ENCODE data around the gene JADE1. TPM values are rescaled to one million over a fixed set of nuclear protein-coding genes. Genes with fewer than 3 reads are reported as not detected.

The JADE1 gene
- total RNA-seq, 1 experiment from 2014 or later: 31.5 TPM

DNA sequence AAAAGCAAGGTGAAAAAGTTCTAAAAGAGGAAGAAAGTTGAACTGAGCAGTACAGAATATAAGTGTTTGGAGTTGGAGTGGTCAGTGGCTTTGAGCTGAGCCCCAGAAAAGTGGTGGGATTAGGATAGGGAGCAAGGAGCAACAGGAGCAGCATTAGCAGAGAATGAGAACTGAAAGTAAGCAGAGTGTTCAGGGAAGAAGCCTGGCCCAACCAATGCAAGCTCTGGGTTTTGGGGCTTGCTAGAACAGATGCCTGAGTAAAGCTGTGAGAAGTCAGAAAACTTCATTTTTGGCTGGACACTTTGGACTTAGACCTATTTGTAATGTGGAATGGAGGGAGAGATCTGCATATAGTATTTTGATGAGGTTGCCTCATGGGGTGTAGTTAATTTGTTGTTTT lies 17.8 kb downstream of the JADE1 start:
- Histone ChIP-seq H3K4me1 (ENCODE audit: low read length) (peaks cover 82% of the 10 kb centered on the region), H3K4me2 (ENCODE audit: low read depth, low read length, poor library complexity, severe bottlenecking) (no peak overlapping the region), H4K20me1 (ENCODE audit: insufficient read depth, low read depth, low read length) (peaks cover 39% of the 10 kb centered on the region)

DNA sequence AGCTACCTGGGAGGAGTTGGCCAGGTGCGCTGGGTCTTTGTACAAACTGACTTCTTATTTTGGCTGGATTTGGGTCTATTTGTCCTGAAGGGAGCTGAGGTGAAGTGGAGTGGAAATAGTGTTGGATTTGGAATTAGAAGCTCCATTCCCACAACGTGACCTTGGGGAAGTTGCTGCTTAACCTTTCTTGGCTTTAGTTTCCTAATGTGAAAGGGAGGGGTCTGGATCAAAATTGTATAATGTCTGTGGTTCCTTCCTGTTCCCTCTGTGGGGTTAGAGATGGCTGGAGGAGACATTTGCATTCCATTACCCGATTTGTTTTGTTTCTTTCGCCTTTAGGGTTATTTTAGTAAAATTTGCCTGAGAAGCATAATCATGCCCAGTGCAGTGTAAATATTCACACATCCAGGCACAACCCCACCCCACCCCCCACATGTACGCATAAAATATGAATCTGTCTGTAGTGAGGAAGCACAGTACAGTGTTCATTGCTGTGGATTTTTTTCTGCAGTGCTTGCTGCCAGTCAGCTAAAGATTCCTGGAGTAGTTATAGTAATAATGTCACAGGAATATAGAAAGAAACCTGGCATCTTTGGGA lies 21.5 kb downstream of the JADE1 start:
- Histone ChIP-seq H3K27ac (ENCODE audit: low read length) (peak overlapping the region; percentile 19), H3K9me2 (replicated peaks; ENCODE audit: insufficient read depth, low read length) (no peaks in the 10 kb centered on the region), H3K4me3 (ENCODE audit: low read length) (no peak overlapping the region), H3K9ac (ENCODE audit: low read length) (no peak overlapping the region), H3K36me3 (ENCODE audit: insufficient read depth, low read length) (peaks cover 44% of the 10 kb centered on the region), H3K4me2 (ENCODE audit: low read depth, low read length, poor library complexity, severe bottlenecking) (peak overlapping the region; percentile 13), H3K27me3 (ENCODE audit: low read length) (no peaks in the 10 kb centered on the region), H3K9me3 (ENCODE audit: low read length) (no peaks in the 10 kb centered on the region), H3K79me2 (ENCODE audit: low read length) (peaks cover 100% of the 10 kb centered on the region), H3K4me1 (ENCODE audit: low read length) (peaks cover 66% of the 10 kb centered on the region), H2AFZ (ENCODE audit: low read length) (no peak overlapping the region), H4K20me1 (ENCODE audit: insufficient read depth, low read depth, low read length) (peaks cover 44% of the 10 kb centered on the region)
- no peak for DNase-seq

More for the DNA sequence above, 17.8 kb downstream of the JADE1 start:
- H3K27me3 ChIP-seq (ENCODE audit: low read length): no peaks in the 10 kb centered on the region
- no peaks in the 10 kb centered on the region for H3K9me2 ChIP-seq (replicated peaks; ENCODE audit: insufficient read depth, low read length)
- no peaks in the 10 kb centered on the region for H3K9me3 ChIP-seq (ENCODE audit: low read length)
- DNase-seq: no peak
- peaks cover 40% of the 10 kb centered on the region for H3K36me3 ChIP-seq (ENCODE audit: insufficient read depth, low read length)
- H3K27ac ChIP-seq (ENCODE audit: low read length): peak overlapping the region; percentile 17; the same call in 1 of the 2 replicates
- no peak overlapping the region for H2AFZ ChIP-seq (ENCODE audit: low read length)
- H3K79me2 ChIP-seq (ENCODE audit: low read length): peaks cover 100% of the 10 kb centered on the region
- H3K9ac ChIP-seq (ENCODE audit: low read length): no peak overlapping the region
- H3K4me3 ChIP-seq (ENCODE audit: low read length): no peak overlapping the region

DNA sequence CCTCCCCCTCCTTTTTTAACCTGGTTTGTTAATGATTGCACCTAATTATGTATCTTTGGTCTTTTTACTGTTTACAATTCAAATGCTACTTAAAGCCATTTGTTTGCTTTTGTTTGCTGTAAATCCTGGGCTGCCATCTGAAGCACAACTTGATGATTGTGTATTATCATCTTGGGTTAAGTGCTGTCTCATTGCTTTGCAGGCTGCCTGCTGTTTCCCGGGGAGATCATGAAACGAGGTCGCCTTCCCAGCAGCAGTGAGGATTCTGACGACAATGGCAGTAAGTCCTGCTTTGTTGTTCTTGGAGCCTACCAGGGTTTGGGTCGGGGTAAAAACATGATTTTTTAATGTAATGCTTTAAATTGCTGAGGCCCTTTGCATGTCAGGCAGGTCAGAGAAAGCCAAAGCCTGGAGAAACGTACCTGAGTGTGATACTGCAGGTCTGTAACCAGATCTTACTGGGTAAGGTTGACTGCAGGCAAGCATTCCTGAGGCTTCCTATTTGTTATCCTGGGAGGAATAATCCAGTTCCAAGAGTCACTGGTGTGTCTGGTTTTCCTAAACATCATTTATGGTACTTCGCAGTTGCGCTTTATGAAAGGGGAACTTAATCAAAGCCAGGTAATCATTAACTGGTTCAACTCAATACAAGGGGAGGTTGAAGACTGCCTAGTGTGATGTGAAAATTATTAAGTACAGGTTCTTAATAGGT lies 22.2 kb downstream of the JADE1 start:
- peaks cover 45% of the 10 kb centered on the region for H3K36me3 ChIP-seq (ENCODE audit: insufficient read depth, low read length)
- no peaks in the 10 kb centered on the region for H3K9me2 ChIP-seq (replicated peaks; ENCODE audit: insufficient read depth, low read length)
- H3K4me2 ChIP-seq (ENCODE audit: low read depth, low read length, poor library complexity, severe bottlenecking): no peak overlapping the region
- peaks cover 61% of the 10 kb centered on the region for H3K4me1 ChIP-seq (ENCODE audit: low read length)
- H4K20me1 ChIP-seq (ENCODE audit: insufficient read depth, low read depth, low read length): peaks cover 44% of the 10 kb centered on the region
- no peak for DNase-seq
- H3K27me3 ChIP-seq (ENCODE audit: low read length): no peaks in the 10 kb centered on the region
- H3K79me2 ChIP-seq (ENCODE audit: low read length): peaks cover 99% of the 10 kb centered on the region
- H3K27ac ChIP-seq (ENCODE audit: low read length): peak overlapping the region; percentile 19
- H3K9ac ChIP-seq (ENCODE audit: low read length): no peak overlapping the region
- H3K4me3 ChIP-seq (ENCODE audit: low read length): no peak overlapping the region
- H2AFZ ChIP-seq (ENCODE audit: low read length): no peak overlapping the region
- H3K9me3 ChIP-seq (ENCODE audit: low read length): no peaks in the 10 kb centered on the region

DNA sequence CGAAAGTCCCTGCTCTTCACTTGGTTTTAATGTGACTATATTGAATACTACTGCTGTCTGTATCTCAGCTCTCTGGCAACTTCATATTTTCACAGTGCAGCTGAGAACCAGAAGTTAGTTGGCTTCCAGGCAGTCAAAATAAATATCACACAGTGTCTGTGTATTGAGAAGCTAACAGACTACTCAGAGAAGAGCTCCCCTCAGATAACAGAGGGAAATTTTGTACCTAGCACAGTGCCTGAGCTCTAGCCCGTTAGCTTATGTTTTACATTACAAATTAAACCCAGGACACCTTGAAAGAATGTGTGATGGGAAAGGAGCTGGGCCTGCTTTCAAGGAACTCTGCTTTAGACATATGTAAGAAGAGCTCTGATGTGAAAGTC lies 22.7 kb downstream of the JADE1 start:
- no peak overlapping the region for H2AFZ ChIP-seq (ENCODE audit: low read length)
- peaks cover 61% of the 10 kb centered on the region for H3K4me1 ChIP-seq (ENCODE audit: low read length)
- no peak overlapping the region for H3K9ac ChIP-seq (ENCODE audit: low read length)
- DNase-seq: no peak
- H3K9me2 ChIP-seq (replicated peaks; ENCODE audit: insufficient read depth, low read length): no peaks in the 10 kb centered on the region
- H3K4me3 ChIP-seq (ENCODE audit: low read length): no peak overlapping the region
- no peak overlapping the region for H3K27ac ChIP-seq (ENCODE audit: low read length)
- H3K79me2 ChIP-seq (ENCODE audit: low read length): peaks cover 99% of the 10 kb centered on the region
- H4K20me1 ChIP-seq (ENCODE audit: insufficient read depth, low read depth, low read length): peaks cover 44% of the 10 kb centered on the region
- H3K4me2 ChIP-seq (ENCODE audit: low read depth, low read length, poor library complexity, severe bottlenecking): no peak overlapping the region
- no peaks in the 10 kb centered on the region for H3K27me3 ChIP-seq (ENCODE audit: low read length)
- no peaks in the 10 kb centered on the region for H3K9me3 ChIP-seq (ENCODE audit: low read length)
- peaks cover 50% of the 10 kb centered on the region for H3K36me3 ChIP-seq (ENCODE audit: insufficient read depth, low read length)

DNA sequence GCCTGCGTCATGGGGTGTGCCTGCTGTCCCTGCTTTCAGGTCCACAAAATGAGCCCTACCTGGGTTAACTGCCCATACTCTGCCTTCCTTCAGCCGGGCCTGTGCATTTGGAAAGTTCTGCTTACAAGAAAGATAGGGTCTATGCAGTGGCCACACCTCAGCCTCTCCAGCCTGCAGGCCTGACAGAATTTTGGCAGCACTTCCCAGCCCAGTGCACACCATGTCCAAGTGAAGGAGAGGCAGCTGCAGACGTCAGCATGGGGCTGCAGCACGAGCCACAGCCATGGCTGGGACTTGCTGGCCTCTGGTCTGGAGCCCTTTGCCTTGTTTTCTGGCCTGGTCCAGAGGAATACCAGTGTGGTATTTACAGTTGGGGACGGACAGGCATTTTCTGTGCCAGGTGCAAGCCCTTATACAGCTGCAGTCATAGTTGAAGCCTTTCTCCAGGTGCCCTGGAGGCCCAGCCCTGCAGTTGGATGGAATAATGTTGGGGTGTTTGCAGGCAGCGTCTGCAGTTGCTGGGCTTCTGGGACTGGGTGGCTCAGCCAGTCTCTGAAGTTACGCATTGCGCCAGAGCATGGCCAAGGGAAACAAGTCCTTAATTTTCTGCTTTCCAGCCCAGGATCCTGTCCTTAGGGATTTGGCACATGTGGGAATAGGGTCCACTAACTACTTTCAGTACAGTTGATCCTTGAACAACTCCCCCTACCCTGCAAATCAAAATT lies 26.2 kb downstream of the JADE1 start:
- Histone ChIP-seq H3K4me1 (ENCODE audit: low read length) (peaks cover 52% of the 10 kb centered on the region), H3K9ac (ENCODE audit: low read length) (no peak overlapping the region), H3K27me3 (ENCODE audit: low read length) (no peaks in the 10 kb centered on the region), H3K9me2 (replicated peaks; ENCODE audit: insufficient read depth, low read length) (no peaks in the 10 kb centered on the region), H3K27ac (ENCODE audit: low read length) (no peak overlapping the region), H3K36me3 (ENCODE audit: insufficient read depth, low read length) (peaks cover 63% of the 10 kb centered on the region), H3K4me3 (ENCODE audit: low read length) (no peak overlapping the region), H2AFZ (ENCODE audit: low read length) (no peak overlapping the region), H3K79me2 (ENCODE audit: low read length) (peaks cover 99% of the 10 kb centered on the region), H3K9me3 (ENCODE audit: low read length) (no peaks in the 10 kb centered on the region), H4K20me1 (ENCODE audit: insufficient read depth, low read depth, low read length) (peaks cover 44% of the 10 kb centered on the region), H3K4me2 (ENCODE audit: low read depth, low read length, poor library complexity, severe bottlenecking) (no peak overlapping the region)
- no peak for DNase-seq

DNA sequence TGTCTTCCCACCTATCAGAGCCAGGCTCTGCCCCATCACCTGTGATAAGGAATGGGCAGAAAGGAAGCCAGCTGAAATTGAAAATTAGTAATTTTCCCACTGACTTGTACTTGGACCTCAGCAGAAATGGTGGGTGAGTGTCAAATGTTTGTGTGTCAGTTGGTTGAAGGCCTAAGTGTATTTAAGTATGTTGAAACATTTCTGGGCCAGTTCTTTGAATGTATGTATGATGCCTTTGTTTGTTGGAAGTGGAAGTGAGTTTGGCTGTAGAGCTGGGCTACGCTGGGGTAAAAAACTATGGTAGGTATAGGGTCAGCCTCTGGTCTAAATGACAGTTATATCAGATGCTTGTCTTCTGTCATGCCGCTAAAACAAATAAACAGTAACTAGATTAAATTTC lies 27.7 kb downstream of the JADE1 start:
- no peak overlapping the region for H2AFZ ChIP-seq (ENCODE audit: low read length)
- peaks cover 61% of the 10 kb centered on the region for H3K36me3 ChIP-seq (ENCODE audit: insufficient read depth, low read length)
- H3K4me2 ChIP-seq (ENCODE audit: low read depth, low read length, poor library complexity, severe bottlenecking): no peak overlapping the region
- no peaks in the 10 kb centered on the region for H3K27me3 ChIP-seq (ENCODE audit: low read length)
- no peak overlapping the region for H3K9ac ChIP-seq (ENCODE audit: low read length)
- H3K9me3 ChIP-seq (ENCODE audit: low read length): no peaks in the 10 kb centered on the region
- DNase-seq: no peak
- H3K4me1 ChIP-seq (ENCODE audit: low read length): peaks cover 37% of the 10 kb centered on the region
- no peak overlapping the region for H3K4me3 ChIP-seq (ENCODE audit: low read length)
- H3K79me2 ChIP-seq (ENCODE audit: low read length): peaks cover 99% of the 10 kb centered on the region
- peaks cover 32% of the 10 kb centered on the region for H4K20me1 ChIP-seq (ENCODE audit: insufficient read depth, low read depth, low read length)
- H3K27ac ChIP-seq (ENCODE audit: low read length): no peak overlapping the region
- no peaks in the 10 kb centered on the region for H3K9me2 ChIP-seq (replicated peaks; ENCODE audit: insufficient read depth, low read length)

DNA sequence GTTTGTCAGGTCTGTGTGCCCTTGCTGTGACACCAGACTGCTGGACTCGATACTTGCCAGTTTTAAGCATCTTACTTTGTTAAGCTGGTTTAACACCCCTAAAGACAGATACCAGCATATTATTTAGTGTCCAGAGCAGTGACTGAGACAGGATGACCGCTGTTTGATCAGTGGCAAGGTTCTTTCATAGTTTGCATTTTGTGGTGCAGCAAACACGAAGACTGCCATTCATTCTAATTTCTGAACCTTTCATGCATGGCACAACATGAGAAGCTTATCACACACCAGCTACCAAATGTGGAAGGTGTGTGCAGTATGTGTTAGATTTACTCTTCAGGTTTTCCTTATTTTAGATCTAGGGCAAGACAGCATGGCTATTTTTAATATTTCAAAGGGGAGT lies 28.2 kb downstream of the JADE1 start:
- H3K4me3 ChIP-seq (ENCODE audit: low read length): no peak overlapping the region
- no peak overlapping the region for H3K27ac ChIP-seq (ENCODE audit: low read length)
- no peaks in the 10 kb centered on the region for H3K9me3 ChIP-seq (ENCODE audit: low read length)
- H4K20me1 ChIP-seq (ENCODE audit: insufficient read depth, low read depth, low read length): peaks cover 31% of the 10 kb centered on the region
- DNase-seq: no peak
- no peaks in the 10 kb centered on the region for H3K27me3 ChIP-seq (ENCODE audit: low read length)
- no peak overlapping the region for H3K9ac ChIP-seq (ENCODE audit: low read length)
- H3K36me3 ChIP-seq (ENCODE audit: insufficient read depth, low read length): peaks cover 61% of the 10 kb centered on the region
- no peaks in the 10 kb centered on the region for H3K9me2 ChIP-seq (replicated peaks; ENCODE audit: insufficient read depth, low read length)
- peaks cover 35% of the 10 kb centered on the region for H3K4me1 ChIP-seq (ENCODE audit: low read length)
- no peak overlapping the region for H2AFZ ChIP-seq (ENCODE audit: low read length)
- no peak overlapping the region for H3K4me2 ChIP-seq (ENCODE audit: low read depth, low read length, poor library complexity, severe bottlenecking)
- peaks cover 99% of the 10 kb centered on the region for H3K79me2 ChIP-seq (ENCODE audit: low read length)

DNA sequence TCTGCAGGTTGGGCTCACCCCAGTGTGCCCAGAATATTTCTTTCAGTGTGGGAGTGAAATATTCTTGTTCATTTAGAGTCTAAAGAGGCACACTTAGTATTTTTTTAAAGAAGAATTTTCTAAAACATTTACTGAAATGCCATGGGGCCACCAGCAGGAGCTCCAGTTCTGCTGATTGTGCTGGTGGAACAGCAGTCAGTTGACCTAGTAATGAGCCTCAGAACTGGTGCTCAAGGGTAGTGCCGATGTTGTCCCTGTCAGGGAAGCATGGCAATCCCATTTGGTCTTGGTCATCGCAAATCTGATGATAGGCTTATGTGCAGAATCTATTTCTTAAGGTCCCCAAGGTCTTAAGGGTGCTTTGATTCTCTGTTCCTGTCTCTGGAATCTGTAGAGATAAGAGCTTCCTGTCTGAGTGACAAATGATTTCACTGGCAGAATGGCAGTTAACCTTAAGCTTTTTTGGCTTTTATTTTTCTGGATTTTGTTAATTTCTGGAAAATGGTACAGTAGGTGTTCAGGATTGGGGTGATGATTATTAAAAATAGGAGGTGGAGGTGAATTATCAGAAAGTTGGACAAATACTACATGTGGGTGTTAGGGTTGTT lies 31.3 kb downstream of the JADE1 start:
- Histone ChIP-seq H3K9ac (ENCODE audit: low read length) (no peak overlapping the region), H3K9me2 (replicated peaks; ENCODE audit: insufficient read depth, low read length) (no peaks in the 10 kb centered on the region), H3K27ac (ENCODE audit: low read length) (no peak overlapping the region), H3K4me2 (ENCODE audit: low read depth, low read length, poor library complexity, severe bottlenecking) (no peak overlapping the region), H4K20me1 (ENCODE audit: insufficient read depth, low read depth, low read length) (peaks cover 41% of the 10 kb centered on the region), H3K36me3 (ENCODE audit: insufficient read depth, low read length) (peaks cover 80% of the 10 kb centered on the region; the same call in 1 of the 2 replicates), H2AFZ (ENCODE audit: low read length) (no peak overlapping the region), H3K4me1 (ENCODE audit: low read length) (peaks cover 32% of the 10 kb centered on the region), H3K4me3 (ENCODE audit: low read length) (no peak overlapping the region), H3K79me2 (ENCODE audit: low read length) (peaks cover 99% of the 10 kb centered on the region), H3K9me3 (ENCODE audit: low read length) (no peaks in the 10 kb centered on the region), H3K27me3 (ENCODE audit: low read length) (no peaks in the 10 kb centered on the region)
- no peak for DNase-seq
